IMR-90 (cell line): Measurements from ENCODE around the gene LSMEM2. TPM values are rescaled to one million over a fixed set of nuclear protein-coding genes. Genes with fewer than 3 reads are reported as not detected.

Source experiments
- ATAC-seq: fragments of 200-7000 bp; cut with Tn5 transposase; 2 replicates; pipeline ENCODE4 v1.9.1; 2020; ENCODE audit warnings: low read depth, mild to moderate bottlenecking, moderate library complexity
- BruUV-seq: library from RNA; stranded (reverse); fragments of 400-500 nt; replicated peaks from 2 replicates; lab custom pipeline; 2021; lab: Mats Ljungman, UMichigan
- CTCF ChIA-PET: fragments of 300-600 bp; formaldehyde crosslinking; extraction: SDS; loops from one replicate; lab custom pipeline; 2021; ENCODE audit warnings: antibody characterized with exemption; lab: Yijun Ruan, JAX
- POLR2A ChIA-PET: fragments of 300-600 bp; sonication (Branson Sonifier 250); formaldehyde crosslinking; loops from one replicate; lab custom pipeline; 2022; ENCODE audit warnings: antibody characterized with exemption; ENCODE audit not compliant: unreplicated experiment; lab: Charles Lee
- DNase-seq: peaks from one replicate; pipeline ENCODE4 v3.0.0; 2013
- H2AFZ ChIP-seq: replicated peaks from 2 replicates; pipeline ENCODE3; 2013; ENCODE audit warnings: low read length, mild to moderate bottlenecking; ENCODE audit not compliant: poor library complexity
- H2AK5ac ChIP-seq: 2 replicates; pipeline ENCODE4 v1.6.1; 2013; ENCODE audit warnings: low read depth, low read length, inconsistent platforms
- H2AK9ac ChIP-seq: replicated peaks from 2 replicates; pipeline ENCODE3; 2013; ENCODE audit warnings: mild to moderate bottlenecking, low read depth, low read length, moderate library complexity; ENCODE audit not compliant: poor library complexity
- H2BK120ac ChIP-seq: 2 replicates; pipeline ENCODE4 v1.6.1; 2013; ENCODE audit warnings: low read depth, low read length, inconsistent platforms
- H2BK15ac ChIP-seq: 3 replicates; pipeline ENCODE4 v1.6.1; 2013; ENCODE audit warnings: low read depth, low read length, inconsistent platforms
- H2BK20ac ChIP-seq: 2 replicates; pipeline ENCODE4 v1.6.1; 2013; ENCODE audit warnings: low read depth, mild to moderate bottlenecking, inconsistent platforms, low read length, moderate library complexity
- H2BK5ac ChIP-seq: 2 replicates; pipeline ENCODE4 v1.6.1; 2013; ENCODE audit warnings: mild to moderate bottlenecking, low read depth, low read length, inconsistent platforms; ENCODE audit not compliant: poor library complexity, severe bottlenecking
- H3K14ac ChIP-seq: replicated peaks from 2 replicates; pipeline ENCODE4 v1.6.1; 2013; ENCODE audit warnings: low read depth, low read length, inconsistent platforms
- H3K18ac ChIP-seq: 2 replicates; pipeline ENCODE4 v1.6.1; 2013; ENCODE audit warnings: low read depth, low read length, control low read depth
- H3K23ac ChIP-seq: 2 replicates; pipeline ENCODE4 v1.6.1; 2013; ENCODE audit warnings: low read depth, low read length, inconsistent platforms
- H3K27ac ChIP-seq: 2 replicates; pipeline ENCODE4 v1.5.1; 2013; ENCODE audit warnings: mild to moderate bottlenecking, control low read depth, low read length; ENCODE audit not compliant: insufficient read depth
- H3K27me3 ChIP-seq: 2 replicates; pipeline ENCODE4 v1.6.1; 2013; ENCODE audit warnings: low read length; ENCODE audit not compliant: control insufficient read depth, insufficient read depth
- H3K36me3 ChIP-seq: 2 replicates; pipeline ENCODE4 v1.6.1; 2013; ENCODE audit warnings: low read length, mixed read lengths; ENCODE audit not compliant: control insufficient read depth, insufficient read depth
- H3K4ac ChIP-seq: 2 replicates; pipeline ENCODE4 v1.6.1; 2013; ENCODE audit warnings: low read depth, low read length, inconsistent platforms
- H3K4me1 ChIP-seq: 2 replicates; pipeline ENCODE4 v1.6.1; 2013; ENCODE audit warnings: low read length, mixed read lengths; ENCODE audit not compliant: control insufficient read depth, insufficient read depth
- H3K4me2 ChIP-seq: 2 replicates; pipeline ENCODE4 v1.6.1; 2013; ENCODE audit warnings: low read depth, mild to moderate bottlenecking, control low read depth, low read length, moderate library complexity
- H3K4me3 ChIP-seq: 2 replicates; pipeline ENCODE4 v1.5.1; 2013; ENCODE audit warnings: low read depth, mild to moderate bottlenecking, control low read depth, low read length, moderate library complexity; ENCODE audit not compliant: insufficient read depth
- H3K56ac ChIP-seq: 2 replicates; pipeline ENCODE4 v1.6.1; 2013; ENCODE audit warnings: low read length, inconsistent platforms; ENCODE audit not compliant: insufficient read depth; ENCODE audit errors: extremely low read depth
- H3K79me1 ChIP-seq, 2 experiments: 2 replicates each; pipeline ENCODE4 v1.6.1; 2013; ENCODE audit warnings: low read length in 2 of 2, inconsistent platforms in 1 of 2, low read depth in 1 of 2
- H3K9ac ChIP-seq: 2 replicates; pipeline ENCODE4 v1.6.1; 2013; ENCODE audit warnings: low read depth, low read length, control low read depth
- H3K9me1 ChIP-seq: 2 replicates; pipeline ENCODE4 v1.6.1; 2013; ENCODE audit warnings: low read length, inconsistent platforms; ENCODE audit not compliant: insufficient read depth
- H3K9me3 ChIP-seq: 2 replicates; pipeline ENCODE4 v1.6.1; 2013; ENCODE audit warnings: low read length; ENCODE audit not compliant: control insufficient read depth, insufficient read depth
- H4K20me1 ChIP-seq: 2 replicates; pipeline ENCODE4 v1.6.1; 2013; ENCODE audit warnings: low read length, inconsistent platforms; ENCODE audit not compliant: insufficient read depth
- H4K5ac ChIP-seq: 2 replicates; pipeline ENCODE4 v1.6.1; 2013; ENCODE audit warnings: mild to moderate bottlenecking, low read depth, low read length, control low read depth
- H4K8ac ChIP-seq, 2 experiments: 2 replicates each; pipeline ENCODE4 v1.6.1; 2013; ENCODE audit warnings: low read depth in 2 of 2, low read length in 2 of 2, control low read depth in 1 of 2, inconsistent platforms in 1 of 2
- H4K91ac ChIP-seq: 2 replicates; pipeline ENCODE4 v1.6.1; 2013; ENCODE audit warnings: low read depth, low read length, inconsistent platforms; ENCODE audit not compliant: insufficient read depth
- BHLHE40 ChIP-seq: fragments of 150-350 bp; IDR thresholded peaks from 2 replicates; pipeline ENCODE4 v1.6.1; 2016; ENCODE audit warnings: mild to moderate bottlenecking, low read depth, low read length
- CEBPB ChIP-seq: IDR thresholded peaks from 2 replicates; pipeline ENCODE4 v1.6.1; 2012; ENCODE audit warnings: low read depth, low read length, improper control_type of control experiment
- ELK1 ChIP-seq: fragments of 150-350 bp; IDR thresholded peaks from 2 replicates; pipeline ENCODE4 v1.6.1; 2016; ENCODE audit warnings: low read depth, mild to moderate bottlenecking, low read length, moderate library complexity, borderline replicate concordance
- NFE2L2 ChIP-seq: fragments of 150-350 bp; IDR thresholded peaks from 2 replicates; pipeline ENCODE4 v1.6.1; 2016; ENCODE audit warnings: low read depth, mild to moderate bottlenecking, low read length
- POLR2A ChIP-seq: IDR thresholded peaks from 2 replicates; pipeline ENCODE4 v1.6.1; 2012; ENCODE audit warnings: mild to moderate bottlenecking, low read depth, low read length
- RAD21 ChIP-seq: IDR thresholded peaks from 2 replicates; pipeline ENCODE4 v1.6.1; 2012; ENCODE audit warnings: low read length, improper control_type of control experiment
- RFX5 ChIP-seq: IDR thresholded peaks from 2 replicates; pipeline ENCODE4 v1.8.0; 2012; ENCODE audit warnings: low read depth, mild to moderate bottlenecking, low read length, moderate library complexity
- SMC3 ChIP-seq: fragments of 150-350 bp; IDR thresholded peaks from 2 replicates; pipeline ENCODE4 v1.6.1; 2016; ENCODE audit warnings: low read depth, mild to moderate bottlenecking, antibody characterized with exemption, low read length, moderate library complexity
- WGBS, 2 experiments: methylation state at CpG; one replicate each; pipeline versions ENCODE4 v1.1.5 to v1.1.7; 2013; ENCODE audit warnings: missing lambda C conversion rate in 2 of 2; ENCODE audit not compliant: insufficient read length in 1 of 2; ENCODE audit errors: extremely low coverage in 2 of 2; 5-methylcytosine and 5-hydroxymethylcytosine counted together
- dilution Hi-C: fragments of 300-500 bp; cut with HindIII; formaldehyde crosslinking; loops from one replicate; pipeline ENCODE4 v1.14.3; 2018; ENCODE audit warnings: low sequenced_read_pairs; ENCODE audit not compliant: unreplicated experiment
- in situ Hi-C: fragments of 300-500 bp; cut with MboI; formaldehyde crosslinking; loops from 3 replicates; pipeline ENCODE4 v1.14.3; 2019; ENCODE audit warnings: low sequenced_read_pairs, inconsistent platforms, mixed read lengths
- intact Hi-C: fragments of 100-400 bp; cut with micrococcal nuclease; formaldehyde crosslinking; loops from 2 replicates; pipeline ENCODE4 v1.10.0; 2022
- polyA plus RNA-seq, 3 experiments: library from polyadenylated mRNA; depleted of rRNA; stranded (reverse); fragments of >200 nt; gene quantifications; 2 replicates each; pipeline ENCODE4 v1.2.3, GENCODE V29; 2012; ENCODE audit warnings: low replicate concordance in 1 of 3
- total RNA-seq: library from RNA; depleted of rRNA; stranded (reverse); fragments of >200 nt; gene quantifications from 2 replicates; pipeline ENCODE4 v1.2.3, GENCODE V29; 2012

LSMEM2 gene
- total and polyA plus RNA-seq, 2 of the 4 experiments (the other 2 are of a cell fraction), result under 0.01 TPM; not detected in 1

GRCh38 chr3:50318615-50319014, 39.7 kb downstream of the LSMEM2 start:
- no peaks in the 10 kb centered on the region for H3K9me3 ChIP-seq
- TF ChIP-seq SMC3 (no peak), POLR2A (no peak), BHLHE40 (no peak), ELK1 (no peak), NFE2L2 (no peak), RFX5 (no peak), CEBPB (no peak), RAD21 (no peak)
- 89% methylated on average over 7 of the region's 10 CpGs; no CpG with 5 or more reads in 1 of the 2 experiments for whole genome bisulfite sequencing, 2 experiments
- no peak overlapping the region for H4K5ac ChIP-seq
- H3K14ac ChIP-seq, result no peak overlapping the region
- no peak overlapping the region for H2BK20ac ChIP-seq
- H3K4me1 ChIP-seq, result peaks cover 25% of the 10 kb centered on the region
- no TSS peak for BruUV-seq
- H3K9me1 ChIP-seq, result peaks cover 23% of the 10 kb centered on the region
- no peak overlapping the region for H2BK15ac ChIP-seq
- H3K79me1 ChIP-seq, result peaks cover 29 to 57% of the 10 kb centered on the region in 2 experiments
- ChIA-PET POLR2A (no interaction called here), CTCF (no interaction called here)
- intact Hi-C loops (no loop called here), dilution Hi-C loops (no loop called here), in situ Hi-C loops (no loop called here)
- no peak overlapping the region for H3K4ac ChIP-seq
- no peak for ATAC-seq
- H2BK5ac ChIP-seq, result no peak overlapping the region
- H2AK9ac ChIP-seq, result no peak overlapping the region
- no peak overlapping the region for H3K4me3 ChIP-seq
- H2AK5ac ChIP-seq, result no peak overlapping the region
- no peak overlapping the region for H3K27ac ChIP-seq
- no peak overlapping the region for H3K23ac ChIP-seq
- no peak overlapping the region for H2BK120ac ChIP-seq
- no peak overlapping the region for H3K4me2 ChIP-seq
- H3K27me3 ChIP-seq, result no peaks in the 10 kb centered on the region
- H4K8ac ChIP-seq, result no peak overlapping the region
- no peak overlapping the region for H2AFZ ChIP-seq
- no peak overlapping the region for H4K91ac ChIP-seq
- H3K18ac ChIP-seq, result no peak overlapping the region
- H3K9ac ChIP-seq, result no peak overlapping the region
- peaks cover 38% of the 10 kb centered on the region for H3K36me3 ChIP-seq
- H3K56ac ChIP-seq, result no peak overlapping the region
- 0 out of 2 replicates have a peak, but pooled peaks cover 18% of the 10 kb centered on the region for H4K20me1 ChIP-seq
- DNase-seq, result no peak
